SK-N-SH treated with all-trans-retinoic acid at 6 μM for 48 hours (cell line): ENCODE data around the gene PCIF1.

Experiments
- ATAC-seq: fragments of 200-7000 bp; cut with Tn5 transposase; 3 replicates; pipeline ENCODE4 v1.9.1; 2020; ENCODE audit warnings: mild to moderate bottlenecking, moderate library complexity
- ARNTL ChIP-seq: fragments of 450-650 bp; formaldehyde crosslinking; IDR thresholded peaks from 2 replicates; pipeline ENCODE4 v1.5.0; 2020; ENCODE audit warnings: low read depth, mild to moderate bottlenecking, moderate library complexity, borderline replicate concordance
- BACH2 ChIP-seq: fragments of 250-450 bp; sonication (Bioruptor Pico); IDR thresholded peaks from 2 replicates; pipeline ENCODE4 v1.9.0; 2021; ENCODE audit warnings: mild to moderate bottlenecking, borderline replicate concordance
- CSDC2 ChIP-seq: fragments of 250-450 bp; sonication (Bioruptor Pico); IDR thresholded peaks from 2 replicates; pipeline ENCODE4 v1.5.0; 2020; ENCODE audit warnings: mild to moderate bottlenecking, moderate library complexity
- ESRRG ChIP-seq: fragments of 250-450 bp; sonication (Bioruptor Pico); IDR thresholded peaks from 2 replicates; pipeline ENCODE4 v1.6.1; 2021; ENCODE audit warnings: mild to moderate bottlenecking
- GLIS3 ChIP-seq: fragments of 250-450 bp; sonication (Bioruptor Pico); IDR thresholded peaks from 2 replicates; pipeline ENCODE4 v1.5.0; 2020; ENCODE audit warnings: mild to moderate bottlenecking, moderate library complexity
- ISL1 ChIP-seq: fragments of 250-450 bp; sonication (Bioruptor Pico); IDR thresholded peaks from 2 replicates; pipeline ENCODE4 v2.1.2; 2022; ENCODE audit warnings: mild to moderate bottlenecking, moderate library complexity
- OSR1 ChIP-seq: fragments of 250-450 bp; sonication (Bioruptor Pico); IDR thresholded peaks from 2 replicates; pipeline ENCODE4 v1.8.0; 2022; ENCODE audit warnings: moderate library complexity, mild to moderate bottlenecking, inconsistent platforms
- PPARA ChIP-seq: fragments of 250-450 bp; sonication (Bioruptor Pico); IDR thresholded peaks from 2 replicates; pipeline ENCODE4 v1.5.0; 2020; ENCODE audit warnings: mild to moderate bottlenecking, borderline replicate concordance
- RARB ChIP-seq: fragments of 250-450 bp; sonication (Bioruptor Pico); IDR thresholded peaks from 2 replicates; pipeline ENCODE4 v1.8.0; 2021; ENCODE audit warnings: mild to moderate bottlenecking, moderate library complexity
- SNAI2 ChIP-seq: fragments of 250-450 bp; sonication (Bioruptor Pico); IDR thresholded peaks from 2 replicates; pipeline ENCODE4 v1.5.0; 2020; ENCODE audit warnings: mild to moderate bottlenecking, moderate library complexity
- TCF4 ChIP-seq: fragments of 250-450 bp; sonication (Bioruptor Pico); IDR thresholded peaks from 2 replicates; pipeline ENCODE4 v1.8.0; 2021; ENCODE audit warnings: mild to moderate bottlenecking, moderate library complexity, borderline replicate concordance
- TOX ChIP-seq: fragments of 250-450 bp; sonication (Bioruptor Pico); IDR thresholded peaks from 2 replicates; pipeline ENCODE4 v1.8.0; 2021; ENCODE audit warnings: mild to moderate bottlenecking, moderate library complexity, borderline replicate concordance
- ZC3H10 ChIP-seq: fragments of 250-450 bp; sonication (Bioruptor Pico); IDR thresholded peaks from 2 replicates; pipeline ENCODE4 v1.5.1; 2021; ENCODE audit warnings: mild to moderate bottlenecking, moderate library complexity
- ZFP3 ChIP-seq: fragments of 250-450 bp; sonication (Bioruptor Pico); IDR thresholded peaks from 2 replicates; pipeline ENCODE4 v1.5.0; 2020; ENCODE audit warnings: mild to moderate bottlenecking, moderate library complexity
- ZFP30 ChIP-seq: fragments of 450-650 bp; formaldehyde crosslinking; IDR thresholded peaks from 2 replicates; pipeline ENCODE4 v1.5.0; 2022; ENCODE audit warnings: mild to moderate bottlenecking, moderate library complexity
- ZNF565 ChIP-seq: fragments of 450-650 bp; formaldehyde crosslinking; conservative IDR thresholded peaks from 2 replicates; pipeline ENCODE4 v1.5.0; 2020; ENCODE audit warnings: low read depth, mild to moderate bottlenecking, moderate library complexity
- ZNF70 ChIP-seq: fragments of 450-650 bp; formaldehyde crosslinking; IDR thresholded peaks from 2 replicates; pipeline ENCODE4 v1.5.0; 2020; ENCODE audit warnings: mild to moderate bottlenecking, moderate library complexity
- ZNF8 ChIP-seq: fragments of 450-650 bp; formaldehyde crosslinking; IDR thresholded peaks from 2 replicates; pipeline ENCODE4 v1.5.0; 2020; ENCODE audit warnings: mild to moderate bottlenecking, moderate library complexity
- TF ChIP-seq, protein P1 (sequence below): fragments of 250-450 bp; sonication (Bioruptor Pico); IDR thresholded peaks from 2 replicates; pipeline ENCODE4 v1.5.0; 2020; ENCODE audit warnings: mild to moderate bottlenecking, moderate library complexity
- TF ChIP-seq, protein P2 (sequence below): fragments of 250-450 bp; sonication (Bioruptor Pico); IDR thresholded peaks from 2 replicates; pipeline ENCODE4 v1.5.1; 2021; ENCODE audit warnings: mild to moderate bottlenecking, moderate library complexity
- TF ChIP-seq, protein P3 (sequence below): fragments of 250-450 bp; sonication (Bioruptor Pico); IDR thresholded peaks from 2 replicates; pipeline ENCODE4 v1.8.0; 2021; ENCODE audit warnings: low read depth, mild to moderate bottlenecking, moderate library complexity, borderline replicate concordance

The PCIF1 gene

DNA sequence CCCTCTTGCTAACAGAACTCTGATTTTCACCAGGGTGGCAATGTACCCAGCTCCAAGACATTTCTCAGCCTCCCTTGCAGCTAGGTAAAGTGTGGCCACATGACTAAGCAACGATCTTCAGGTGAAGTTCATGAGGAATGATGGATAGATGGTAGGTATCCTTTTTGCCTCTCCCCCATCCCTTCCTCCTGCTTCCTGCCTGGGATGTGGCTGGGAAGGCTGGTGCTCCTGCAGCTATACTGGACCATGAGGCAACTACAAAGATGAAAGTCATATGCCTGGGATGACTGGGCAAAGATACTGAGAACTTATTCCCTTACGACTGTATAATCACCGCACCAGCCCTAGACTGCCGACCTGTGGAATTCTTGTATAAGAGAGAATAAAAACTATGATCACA is 24.1 kb downstream of the PCIF1 start:
- no peak for ATAC-seq
- TF ChIP-seq, protein P1, sequence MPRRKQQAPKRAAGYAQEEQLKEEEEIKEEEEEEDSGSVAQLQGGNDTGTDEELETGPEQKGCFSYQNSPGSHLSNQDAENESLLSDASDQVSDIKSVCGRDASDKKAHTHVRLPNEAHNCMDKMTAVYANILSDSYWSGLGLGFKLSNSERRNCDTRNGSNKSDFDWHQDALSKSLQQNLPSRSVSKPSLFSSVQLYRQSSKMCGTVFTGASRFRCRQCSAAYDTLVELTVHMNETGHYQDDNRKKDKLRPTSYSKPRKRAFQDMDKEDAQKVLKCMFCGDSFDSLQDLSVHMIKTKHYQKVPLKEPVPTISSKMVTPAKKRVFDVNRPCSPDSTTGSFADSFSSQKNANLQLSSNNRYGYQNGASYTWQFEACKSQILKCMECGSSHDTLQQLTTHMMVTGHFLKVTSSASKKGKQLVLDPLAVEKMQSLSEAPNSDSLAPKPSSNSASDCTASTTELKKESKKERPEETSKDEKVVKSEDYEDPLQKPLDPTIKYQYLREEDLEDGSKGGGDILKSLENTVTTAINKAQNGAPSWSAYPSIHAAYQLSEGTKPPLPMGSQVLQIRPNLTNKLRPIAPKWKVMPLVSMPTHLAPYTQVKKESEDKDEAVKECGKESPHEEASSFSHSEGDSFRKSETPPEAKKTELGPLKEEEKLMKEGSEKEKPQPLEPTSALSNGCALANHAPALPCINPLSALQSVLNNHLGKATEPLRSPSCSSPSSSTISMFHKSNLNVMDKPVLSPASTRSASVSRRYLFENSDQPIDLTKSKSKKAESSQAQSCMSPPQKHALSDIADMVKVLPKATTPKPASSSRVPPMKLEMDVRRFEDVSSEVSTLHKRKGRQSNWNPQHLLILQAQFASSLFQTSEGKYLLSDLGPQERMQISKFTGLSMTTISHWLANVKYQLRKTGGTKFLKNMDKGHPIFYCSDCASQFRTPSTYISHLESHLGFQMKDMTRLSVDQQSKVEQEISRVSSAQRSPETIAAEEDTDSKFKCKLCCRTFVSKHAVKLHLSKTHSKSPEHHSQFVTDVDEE = no peak

DNA sequence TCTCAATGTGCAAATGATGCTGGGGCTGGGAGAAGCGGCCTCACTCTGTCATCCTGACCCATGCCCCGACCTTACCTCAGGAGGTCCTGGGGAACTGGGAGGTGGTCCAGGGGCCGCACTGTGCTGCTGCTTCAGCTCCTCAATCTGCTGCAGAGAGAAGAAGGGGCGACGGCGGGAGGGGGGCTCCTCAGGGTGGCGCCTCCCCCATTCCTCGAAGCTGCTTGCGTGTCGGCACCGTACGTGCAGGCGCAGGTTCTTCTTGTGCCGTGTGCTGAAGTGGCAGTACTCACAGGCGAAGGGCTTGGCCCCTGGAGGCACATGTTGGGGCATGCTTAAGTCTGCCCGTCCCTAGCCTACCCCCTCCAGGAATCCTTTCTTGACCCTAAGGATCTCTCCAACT is 24.6 kb downstream of the PCIF1 start:
- no peak for ATAC-seq
- no peak for TF ChIP-seq ZFP30 (CRISPR knock-in tag)
- no peak for TF ChIP-seq TCF4 (CRISPR knock-in tag)
- no peak for TF ChIP-seq PPARA
- no peak for TF ChIP-seq TOX (CRISPR knock-in tag)
- TF ChIP-seq, protein P2, sequence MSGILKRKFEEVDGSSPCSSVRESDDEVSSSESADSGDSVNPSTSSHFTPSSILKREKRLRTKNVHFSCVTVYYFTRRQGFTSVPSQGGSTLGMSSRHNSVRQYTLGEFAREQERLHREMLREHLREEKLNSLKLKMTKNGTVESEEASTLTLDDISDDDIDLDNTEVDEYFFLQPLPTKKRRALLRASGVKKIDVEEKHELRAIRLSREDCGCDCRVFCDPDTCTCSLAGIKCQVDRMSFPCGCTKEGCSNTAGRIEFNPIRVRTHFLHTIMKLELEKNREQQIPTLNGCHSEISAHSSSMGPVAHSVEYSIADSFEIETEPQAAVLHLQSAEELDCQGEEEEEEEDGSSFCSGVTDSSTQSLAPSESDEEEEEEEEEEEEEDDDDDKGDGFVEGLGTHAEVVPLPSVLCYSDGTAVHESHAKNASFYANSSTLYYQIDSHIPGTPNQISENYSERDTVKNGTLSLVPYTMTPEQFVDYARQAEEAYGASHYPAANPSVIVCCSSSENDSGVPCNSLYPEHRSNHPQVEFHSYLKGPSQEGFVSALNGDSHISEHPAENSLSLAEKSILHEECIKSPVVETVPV (CRISPR knock-in tag) = no peak
- no peak for TF ChIP-seq ZNF565
- TF ChIP-seq CSDC2 = no peak
- no peak for TF ChIP-seq ISL1
- no peak for TF ChIP-seq ARNTL (CRISPR knock-in tag)

DNA sequence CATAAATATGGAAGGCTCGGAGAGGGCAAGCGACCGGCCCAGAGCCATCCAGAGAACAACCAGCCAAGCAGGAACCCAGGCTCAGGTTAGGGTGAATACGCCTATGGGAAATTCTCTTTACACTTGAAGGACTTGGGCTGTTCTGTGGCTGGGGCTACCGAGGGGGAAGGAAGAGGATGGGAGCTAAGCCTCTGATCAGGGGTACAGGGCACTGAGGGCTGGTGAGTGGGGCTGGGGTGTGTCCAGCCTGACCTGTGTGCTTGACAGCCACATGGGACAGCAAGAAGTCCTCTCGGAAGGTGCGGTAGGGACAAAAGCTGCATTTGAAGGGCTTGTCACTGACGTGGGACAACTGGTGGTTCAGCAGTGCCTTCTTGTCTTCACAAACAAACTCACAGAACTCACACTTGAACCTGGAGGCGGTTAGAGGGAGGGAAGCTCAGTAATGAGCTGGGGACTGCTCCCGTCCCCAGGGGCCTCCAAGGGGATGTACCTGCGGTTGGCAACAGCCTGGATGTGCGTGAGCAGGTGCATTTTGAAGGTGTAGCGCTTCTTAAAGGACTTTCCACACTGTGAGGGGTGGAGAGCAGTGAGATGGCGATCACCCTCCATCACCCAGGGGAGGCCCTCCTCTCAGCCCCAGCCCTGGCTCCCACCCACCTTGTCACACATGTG is 25.6 kb downstream of the PCIF1 start:
- no peak for ATAC-seq
- TF ChIP-seq ZNF70 (CRISPR knock-in tag) = no peak
- no peak for TF ChIP-seq BACH2 (CRISPR knock-in tag)
- no peak for TF ChIP-seq ARNTL (CRISPR knock-in tag)
- no peak for TF ChIP-seq GLIS3 (CRISPR knock-in tag)
- TF ChIP-seq PPARA = no peak

DNA sequence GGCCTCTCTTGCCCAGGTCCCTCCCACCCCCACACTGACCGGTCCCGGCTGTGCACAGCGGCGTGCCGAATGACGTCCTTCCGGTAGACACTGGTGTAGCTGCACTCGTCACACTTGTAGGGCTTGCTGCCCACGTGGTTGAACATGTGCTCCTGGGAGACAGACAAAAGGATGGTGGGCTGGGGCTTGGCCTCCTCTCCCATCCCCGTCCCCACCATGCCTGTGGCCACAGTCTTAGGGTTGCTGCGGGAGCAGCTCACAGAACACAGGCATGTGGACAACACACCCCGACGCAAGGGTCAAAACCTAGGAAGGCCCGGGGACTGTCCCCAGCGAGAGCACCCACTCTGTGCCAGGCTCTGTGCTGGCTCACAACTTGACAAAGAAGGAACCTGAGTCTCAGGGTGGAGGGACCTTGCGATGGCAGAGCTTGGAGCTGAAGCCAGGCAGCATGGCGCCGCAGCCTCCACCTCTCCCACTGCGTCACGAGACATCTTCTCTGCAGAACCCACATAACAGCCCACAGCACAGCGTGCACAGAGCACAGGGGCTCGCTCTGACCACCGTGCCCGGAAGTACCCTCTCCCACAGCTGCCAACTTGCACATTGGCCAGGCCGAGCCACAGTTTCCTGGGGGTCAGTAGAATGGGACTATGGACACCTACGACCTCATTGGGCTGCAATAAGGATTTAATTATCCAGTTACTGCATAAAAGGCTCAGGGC is 27.7 kb downstream of the PCIF1 start:
- ATAC-seq = no peak
- TF ChIP-seq ZNF8 (CRISPR knock-in tag) (no peak), SNAI2 (CRISPR knock-in tag) (no peak), TCF4 (CRISPR knock-in tag) (no peak), GLIS3 (CRISPR knock-in tag) (no peak), OSR1 (CRISPR knock-in tag) (no peak), ESRRG (CRISPR knock-in tag) (no peak)
- TF ChIP-seq, protein P1 = no peak

DNA sequence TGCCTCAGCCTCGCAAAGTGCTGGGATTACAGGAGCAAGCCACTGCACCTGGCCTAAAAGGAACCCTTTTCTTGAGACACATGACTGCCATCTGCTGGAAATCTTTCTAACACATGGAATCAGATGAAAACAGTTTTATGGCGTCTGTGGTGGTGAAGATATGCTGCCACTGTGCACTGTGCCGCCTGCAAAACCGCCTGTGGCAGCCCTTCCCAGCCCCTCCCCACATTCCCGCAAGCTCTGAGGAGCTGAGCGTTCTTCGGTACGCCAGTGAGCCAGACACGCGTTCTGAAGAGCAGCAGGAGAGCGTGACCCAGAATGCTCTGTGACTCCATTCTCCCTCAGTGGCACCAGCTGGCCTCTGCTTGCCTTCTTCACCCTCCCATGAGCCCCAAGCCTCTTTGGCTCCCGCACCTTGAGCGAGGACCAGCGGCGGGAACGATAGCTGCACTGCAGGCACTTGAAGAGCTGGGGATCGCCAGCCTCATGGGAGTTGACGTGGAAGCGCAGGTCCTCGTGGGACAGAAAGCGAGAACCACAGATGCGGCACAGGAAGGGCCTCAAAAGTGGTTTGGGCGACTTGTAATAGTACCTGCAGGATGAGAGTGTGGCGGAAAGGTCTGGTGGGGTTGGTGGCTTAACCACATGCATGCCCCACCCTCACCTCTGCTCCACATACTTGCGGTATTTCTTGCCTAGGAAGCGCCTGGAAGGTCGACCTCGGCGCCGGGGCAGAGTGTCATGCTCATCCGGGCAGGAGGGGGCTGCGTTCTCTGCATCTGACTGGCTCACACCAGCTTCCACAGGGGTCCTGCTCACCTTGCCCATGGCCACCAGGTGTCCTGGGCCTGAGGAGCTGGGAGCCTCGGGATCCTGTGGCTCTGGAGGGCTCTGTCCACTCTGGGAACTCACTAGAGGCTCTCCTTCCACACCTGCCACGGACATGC is 28.8 kb downstream of the PCIF1 start:
- peak; percentile 71 for ATAC-seq
- TF ChIP-seq TCF4 (CRISPR knock-in tag) (no peak), TOX (CRISPR knock-in tag) (no peak), ARNTL (CRISPR knock-in tag) (no peak), ZNF8 (CRISPR knock-in tag) (no peak), OSR1 (CRISPR knock-in tag) (no peak), SNAI2 (CRISPR knock-in tag) (no peak), ZFP30 (CRISPR knock-in tag) (no peak), ZC3H10 (CRISPR knock-in tag) (no peak), GLIS3 (CRISPR knock-in tag) (no peak), ZFP3 (no peak), RARB (CRISPR knock-in tag) (no peak), ESRRG (CRISPR knock-in tag) (no peak)
- TF ChIP-seq, protein P3, sequence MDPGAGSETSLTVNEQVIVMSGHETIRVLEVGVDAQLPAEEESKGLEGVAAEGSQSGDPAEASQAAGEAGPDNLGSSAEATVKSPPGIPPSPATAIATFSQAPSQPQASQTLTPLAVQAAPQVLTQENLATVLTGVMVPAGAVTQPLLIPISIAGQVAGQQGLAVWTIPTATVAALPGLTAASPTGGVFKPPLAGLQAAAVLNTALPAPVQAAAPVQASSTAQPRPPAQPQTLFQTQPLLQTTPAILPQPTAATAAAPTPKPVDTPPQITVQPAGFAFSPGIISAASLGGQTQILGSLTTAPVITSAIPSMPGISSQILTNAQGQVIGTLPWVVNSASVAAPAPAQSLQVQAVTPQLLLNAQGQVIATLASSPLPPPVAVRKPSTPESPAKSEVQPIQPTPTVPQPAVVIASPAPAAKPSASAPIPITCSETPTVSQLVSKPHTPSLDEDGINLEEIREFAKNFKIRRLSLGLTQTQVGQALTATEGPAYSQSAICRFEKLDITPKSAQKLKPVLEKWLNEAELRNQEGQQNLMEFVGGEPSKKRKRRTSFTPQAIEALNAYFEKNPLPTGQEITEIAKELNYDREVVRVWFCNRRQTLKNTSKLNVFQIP = no peak
